ENCODE measurements around the gene DUSP28.

GRCh38 chr2:240518981-240519380 lies 41.2 kb upstream of the DUSP28 start:
- TF ChIP-seq RAD21 (IDR thresholded peaks at IDR 0.05; ENCODE audit: low read depth), result no peak
- TF ChIP-seq MAX (IDR thresholded peaks at IDR 0.05), result no peak
- no peak for TF ChIP-seq YY1 (IDR thresholded peaks at IDR 0.05; ENCODE audit: low read depth)
- TF ChIP-seq TEAD4 (IDR thresholded peaks at IDR 0.05), result no peak
- no peak for TF ChIP-seq EP300 (IDR thresholded peaks at IDR 0.05; ENCODE audit: borderline replicate concordance)
- TF ChIP-seq REST (IDR thresholded peaks at IDR 0.05; ENCODE audit: low read depth), result no peak
- TF ChIP-seq CEBPB (IDR thresholded peaks at IDR 0.05), result no peak
